NCI-H1930 (cell line): ENCODE results near the gene AGAP5.
"Not testable (repeated sequence)": the region's sequence is repeated elsewhere in the genome, so short reads cannot be mapped to it uniquely, and the experiment has no call there.

Experiments
- DNase-seq, 2 experiments: peaks; one replicate each; lab custom pipeline; 2025; lab: John Stamatoyannopoulos, UW

Gene AGAP5

GRCh38 chr10:73697675-73698159, at the start of gene AGAP5:
Gene AGAP5, minus strand, starts transcription at chr10:73698109. Its CDS starts 354 bp downstream, at chr10:73697755.
- DNase-seq = not testable (repeated sequence)

- no peak for DNase-seq
These were observed 48.8 kb upstream of the AGAP5 start for GRCh38 chr10:73746721-73747120.

GRCh38 chr10:73744664-73744975, 46.7 kb upstream of the AGAP5 start:
- peak in 1 of 2 experiments; percentile 2 for DNase-seq

- DNase-seq = peak; percentile 76 to 81
These were observed 46.2 kb upstream of the AGAP5 start, which contains the start of gene SEC24C for GRCh38 chr10:73743905-73744663. Gene SEC24C, plus strand, starts transcription at chr10:73744372. Its CDS starts 2,461 bp downstream, at chr10:73746833.

- DNase-seq = no peak
These were observed 45.5 kb upstream of the AGAP5 start for GRCh38 chr10:73743327-73743904.

GRCh38 chr10:73742454-73742734, 44.5 kb upstream of the AGAP5 start:
- DNase-seq = no peak

GRCh38 chr10:73740501-73741254, 42.8 kb upstream of the AGAP5 start:
- DNase-seq = not testable (repeated sequence)

GRCh38 chr10:73734796-73735305, 36.9 kb upstream of the AGAP5 start:
- no peak for DNase-seq

GRCh38 chr10:73734028-73734720, 36.3 kb upstream of the AGAP5 start:
- DNase-seq = no peak

GRCh38 chr10:73732931-73733623, 35.2 kb upstream of the AGAP5 start:
- DNase-seq = no peak

- no peak for DNase-seq
These were observed 34.5 kb upstream of the AGAP5 start for GRCh38 chr10:73732426-73732825.

- DNase-seq = no peak
These were observed 33.9 kb upstream of the AGAP5 start for GRCh38 chr10:73731588-73732375.

GRCh38 chr10:73730153-73730906, 32.4 kb upstream of the AGAP5 start:
- peak; percentile 54 to 75 for DNase-seq

GRCh38 chr10:73729781-73730152, 31.9 kb upstream of the AGAP5 start:
- DNase-seq = not testable (repeated sequence)

GRCh38 chr10:73723516-73723915, 25.6 kb upstream of the AGAP5 start:
- no peak for DNase-seq

GRCh38 chr10:73720561-73720960, 22.7 kb upstream of the AGAP5 start:
- DNase-seq = not testable (repeated sequence)

GRCh38 chr10:73717556-73717955, 19.6 kb upstream of the AGAP5 start:
- DNase-seq = no peak

- DNase-seq = no peak
These were observed 18.3 kb upstream of the AGAP5 start for GRCh38 chr10:73716251-73716650.

- not testable (repeated sequence) for DNase-seq
These were observed 17.6 kb upstream of the AGAP5 start for GRCh38 chr10:73715179-73716156.
